Measurements from ENCODE around the gene TBX15. TPM values are rescaled to one million over a fixed set of nuclear protein-coding genes. Genes with fewer than 3 reads are reported as not detected.

Gene TBX15
- total RNA-seq, 1 donor from 2014 or later = not detected

DNA sequence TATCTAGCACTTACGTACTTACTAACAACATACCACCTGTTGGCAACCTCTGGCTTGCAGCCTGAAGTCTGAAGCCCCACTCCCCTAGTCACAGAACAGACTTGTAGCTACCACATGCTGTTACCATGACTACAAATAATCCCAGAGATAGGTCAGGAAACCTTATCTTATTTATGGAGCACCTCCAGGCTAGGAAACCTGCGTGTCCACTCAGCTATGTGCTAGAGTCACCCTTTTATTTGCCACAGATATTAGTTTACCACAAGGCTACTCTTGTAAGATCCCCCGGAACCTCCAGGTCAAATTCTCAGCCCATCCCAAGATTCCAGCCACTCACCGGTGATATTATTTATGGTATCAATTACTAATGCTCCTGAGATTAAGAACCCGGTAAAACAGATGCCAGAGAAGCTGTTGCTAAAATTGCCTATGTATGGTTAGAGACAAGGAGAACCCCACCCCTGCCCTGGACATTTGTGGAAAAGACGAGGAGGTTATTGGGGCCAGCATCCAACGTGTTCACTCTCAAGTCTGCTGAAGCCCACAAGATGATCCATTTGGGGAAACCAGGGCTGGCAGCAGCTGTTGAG, 116.5 kb downstream of the TBX15 start:
- Histone ChIP-seq H3K27me3 (ENCODE audit: control insufficient read depth, insufficient read depth, low read length) (no peaks in the 10 kb centered on the region), H3K4me3 (ENCODE audit: low read depth, low read length) (no peak overlapping the region), H3K36me3 (ENCODE audit: control insufficient read depth, insufficient read depth, low read length) (no peaks in the 10 kb centered on the region)
- TF ChIP-seq, protein P1, sequence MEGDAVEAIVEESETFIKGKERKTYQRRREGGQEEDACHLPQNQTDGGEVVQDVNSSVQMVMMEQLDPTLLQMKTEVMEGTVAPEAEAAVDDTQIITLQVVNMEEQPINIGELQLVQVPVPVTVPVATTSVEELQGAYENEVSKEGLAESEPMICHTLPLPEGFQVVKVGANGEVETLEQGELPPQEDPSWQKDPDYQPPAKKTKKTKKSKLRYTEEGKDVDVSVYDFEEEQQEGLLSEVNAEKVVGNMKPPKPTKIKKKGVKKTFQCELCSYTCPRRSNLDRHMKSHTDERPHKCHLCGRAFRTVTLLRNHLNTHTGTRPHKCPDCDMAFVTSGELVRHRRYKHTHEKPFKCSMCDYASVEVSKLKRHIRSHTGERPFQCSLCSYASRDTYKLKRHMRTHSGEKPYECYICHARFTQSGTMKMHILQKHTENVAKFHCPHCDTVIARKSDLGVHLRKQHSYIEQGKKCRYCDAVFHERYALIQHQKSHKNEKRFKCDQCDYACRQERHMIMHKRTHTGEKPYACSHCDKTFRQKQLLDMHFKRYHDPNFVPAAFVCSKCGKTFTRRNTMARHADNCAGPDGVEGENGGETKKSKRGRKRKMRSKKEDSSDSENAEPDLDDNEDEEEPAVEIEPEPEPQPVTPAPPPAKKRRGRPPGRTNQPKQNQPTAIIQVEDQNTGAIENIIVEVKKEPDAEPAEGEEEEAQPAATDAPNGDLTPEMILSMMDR (IDR thresholded peaks at IDR 0.05; ENCODE audit: insufficient read depth, low read length, severe bottlenecking) = no peak
- FAIRE-seq (no peak), DNase-seq (ENCODE audit: low read depth) (no peak)

DNA sequence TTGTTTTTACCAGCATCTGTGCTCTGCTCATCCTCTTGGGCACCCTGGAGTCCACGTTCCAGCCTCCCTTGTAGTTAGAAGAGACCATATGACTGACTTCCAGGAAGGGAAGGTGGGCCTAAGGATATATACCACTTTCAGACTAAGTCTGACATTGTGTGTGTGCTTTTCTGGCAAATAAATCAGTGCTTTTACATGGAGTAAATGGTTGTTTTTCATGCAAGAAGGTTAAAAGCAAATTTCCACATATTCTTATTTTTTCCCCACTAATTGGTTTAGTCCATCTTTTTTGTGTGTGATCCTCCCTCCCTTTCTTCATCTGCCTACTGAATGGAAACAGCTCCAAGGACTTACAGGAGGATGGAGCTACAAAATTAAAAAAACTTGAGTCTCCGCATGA, 119.8 kb downstream of the TBX15 start:
- H3K4me3 ChIP-seq (ENCODE audit: low read depth, low read length) = no peak overlapping the region
- H3K27me3 ChIP-seq (ENCODE audit: control insufficient read depth, insufficient read depth, low read length) = no peaks in the 10 kb centered on the region
- DNase-seq (ENCODE audit: low read depth) (no peak), FAIRE-seq (no peak)
- TF ChIP-seq, protein P1 (IDR thresholded peaks at IDR 0.05; ENCODE audit: insufficient read depth, low read length, severe bottlenecking) = no peak
- no peaks in the 10 kb centered on the region for H3K36me3 ChIP-seq (ENCODE audit: control insufficient read depth, insufficient read depth, low read length)

DNA sequence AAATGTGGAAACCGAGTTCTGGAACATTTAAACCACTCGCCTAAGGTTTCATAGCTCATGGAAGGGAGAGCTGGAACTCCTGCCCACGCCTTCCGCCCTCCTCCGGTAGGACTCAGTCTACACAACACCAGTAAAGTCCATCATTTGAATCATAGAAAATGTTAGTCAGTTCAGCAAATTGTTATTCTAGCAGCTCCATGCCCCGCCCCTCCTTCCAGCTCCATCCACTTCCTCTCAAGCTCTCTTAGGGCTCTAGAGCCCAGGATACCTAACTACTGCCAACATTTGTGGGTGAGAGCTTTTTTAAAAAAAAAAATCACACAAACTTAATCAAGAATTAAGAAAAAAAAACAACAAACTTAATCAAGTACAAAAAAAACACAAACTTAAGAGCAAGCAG, 121.8 kb downstream of the TBX15 start:
- Histone ChIP-seq H3K4me3 (ENCODE audit: low read depth, low read length) (no peak overlapping the region), H3K27me3 (ENCODE audit: control insufficient read depth, insufficient read depth, low read length) (no peaks in the 10 kb centered on the region), H3K36me3 (ENCODE audit: control insufficient read depth, insufficient read depth, low read length) (no peaks in the 10 kb centered on the region)
- TF ChIP-seq, protein P1 (IDR thresholded peaks at IDR 0.05; ENCODE audit: insufficient read depth, low read length, severe bottlenecking) = no peak
- FAIRE-seq (no peak), DNase-seq (ENCODE audit: low read depth) (no peak)

DNA sequence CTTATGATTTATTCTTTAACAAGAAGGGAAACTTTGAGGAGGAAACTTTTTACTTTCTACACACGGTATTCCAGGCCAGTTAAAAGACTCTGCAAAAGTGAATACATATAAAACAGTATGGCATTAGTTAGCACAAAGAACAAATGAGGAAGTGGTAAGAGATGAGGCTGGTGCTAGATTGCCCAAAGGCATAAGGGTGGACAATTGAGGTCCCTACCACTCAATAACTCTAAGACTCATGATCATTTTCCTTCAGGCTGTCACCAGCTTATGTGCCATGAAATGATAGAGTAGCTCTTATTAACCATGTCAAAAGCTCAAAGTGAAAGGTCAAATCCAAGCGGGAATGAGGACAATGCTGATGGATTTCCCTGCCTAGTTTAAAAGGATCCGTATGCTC, 124.5 kb downstream of the TBX15 start:
- Histone ChIP-seq H3K4me3 (ENCODE audit: low read depth, low read length) (no peak overlapping the region), H3K27me3 (ENCODE audit: control insufficient read depth, insufficient read depth, low read length) (no peaks in the 10 kb centered on the region), H3K36me3 (ENCODE audit: control insufficient read depth, insufficient read depth, low read length) (no peaks in the 10 kb centered on the region)
- TF ChIP-seq, protein P1 (IDR thresholded peaks at IDR 0.05; ENCODE audit: insufficient read depth, low read length, severe bottlenecking) = no peak
- FAIRE-seq (peak; percentile 89), DNase-seq (ENCODE audit: low read depth) (no peak)

DNA sequence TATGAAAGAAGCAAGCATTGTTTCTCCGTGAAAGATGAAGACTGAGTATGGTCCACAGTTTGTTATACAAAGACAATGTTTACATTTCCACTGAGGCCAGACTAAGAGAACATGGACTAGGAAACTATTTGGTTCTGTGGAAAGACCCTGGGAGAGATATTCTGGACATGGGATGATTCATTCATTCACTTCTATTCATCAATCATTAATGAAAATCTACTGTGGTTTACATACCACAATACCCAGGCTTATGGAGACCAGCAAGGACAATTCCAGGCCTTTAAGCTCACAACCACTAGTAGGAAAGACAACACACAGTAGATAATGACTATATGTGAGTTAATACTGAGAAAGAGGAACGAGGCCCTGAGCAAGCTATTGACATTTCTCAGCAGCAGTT, 125.4 kb downstream of the TBX15 start:
- Histone ChIP-seq H3K36me3 (ENCODE audit: control insufficient read depth, insufficient read depth, low read length) (no peaks in the 10 kb centered on the region), H3K4me3 (ENCODE audit: low read depth, low read length) (no peak overlapping the region), H3K27me3 (ENCODE audit: control insufficient read depth, insufficient read depth, low read length) (no peaks in the 10 kb centered on the region)
- TF ChIP-seq, protein P1 (IDR thresholded peaks at IDR 0.05; ENCODE audit: insufficient read depth, low read length, severe bottlenecking) = no peak
- DNase-seq (ENCODE audit: low read depth) (no peak), FAIRE-seq (no peak)

DNA sequence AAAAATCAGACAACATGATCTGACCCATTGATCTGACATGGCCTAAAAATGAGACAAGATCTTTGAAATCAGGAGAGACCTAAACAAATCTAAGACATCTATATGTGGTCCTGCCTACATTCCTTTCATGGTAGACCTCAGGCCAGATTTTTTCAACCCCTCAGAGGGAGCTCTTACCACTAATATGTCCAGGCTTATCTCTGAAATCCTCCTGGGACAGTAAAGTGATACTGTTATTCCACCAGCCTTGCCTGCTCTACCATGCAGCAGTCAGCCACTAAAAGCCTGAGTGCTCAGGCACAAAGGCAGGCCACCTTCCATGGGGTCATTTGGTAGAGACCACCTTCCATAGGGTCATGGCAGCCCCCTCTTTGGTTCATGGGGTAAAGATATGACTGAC, 126.9 kb downstream of the TBX15 start:
- FAIRE-seq (no peak), DNase-seq (ENCODE audit: low read depth) (no peak)
- no peaks in the 10 kb centered on the region for H3K27me3 ChIP-seq (ENCODE audit: control insufficient read depth, insufficient read depth, low read length)
- H3K36me3 ChIP-seq (ENCODE audit: control insufficient read depth, insufficient read depth, low read length) = no peaks in the 10 kb centered on the region
- TF ChIP-seq, protein P1 (IDR thresholded peaks at IDR 0.05; ENCODE audit: insufficient read depth, low read length, severe bottlenecking) = no peak
- no peak overlapping the region for H3K4me3 ChIP-seq (ENCODE audit: low read depth, low read length)

All from bronchial epithelial cell (primary cell).